ENCODE data around the gene SVOPL.

SVOPL gene

DNA sequence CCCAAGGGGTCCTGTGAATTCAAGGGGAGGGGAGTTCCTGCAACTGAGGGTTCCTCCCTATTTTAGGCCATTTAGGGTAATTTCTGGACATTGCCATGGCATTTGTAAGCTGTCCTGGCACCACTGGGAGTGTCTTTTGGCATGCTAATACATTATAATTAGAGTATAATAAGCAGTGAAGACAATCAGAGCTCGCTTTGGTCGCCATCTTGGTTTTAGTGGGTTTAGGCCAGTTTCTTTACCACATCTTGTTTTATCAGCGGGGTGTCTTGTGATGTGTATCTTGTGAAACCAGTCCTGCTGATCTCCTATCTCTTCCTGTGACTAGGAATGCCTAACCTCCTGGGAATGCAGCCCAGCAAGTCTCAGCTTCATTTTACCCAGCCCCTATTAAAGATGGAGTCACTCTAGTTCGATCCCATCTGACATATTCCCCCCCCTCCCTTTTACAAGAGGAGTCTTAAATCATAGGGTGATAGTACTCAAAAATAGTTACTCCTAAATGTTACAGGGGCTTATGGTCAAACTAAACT, 43.2 kb downstream of the SVOPL start:
- no peak for DNase-seq

DNA sequence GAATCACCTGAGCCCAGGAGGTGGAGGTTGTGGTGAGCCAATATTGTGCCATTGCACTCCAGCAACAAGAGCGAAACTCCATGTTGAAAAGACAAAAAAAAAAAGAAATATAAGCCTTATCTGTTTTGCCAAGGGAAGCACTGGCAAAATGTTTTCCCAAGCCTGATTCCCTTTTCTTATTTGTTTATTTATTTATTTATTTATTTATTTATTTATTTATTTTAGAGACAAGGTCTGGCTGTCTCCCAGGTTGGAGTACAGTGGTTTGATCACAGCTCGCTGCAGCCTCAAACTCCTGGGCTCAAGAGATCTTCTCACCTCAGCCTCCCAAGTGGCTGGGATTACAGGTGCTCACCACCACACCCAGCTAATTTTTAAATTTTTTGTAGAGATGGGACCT, 44.2 kb downstream of the SVOPL start:
- DNase-seq, result no peak

DNA sequence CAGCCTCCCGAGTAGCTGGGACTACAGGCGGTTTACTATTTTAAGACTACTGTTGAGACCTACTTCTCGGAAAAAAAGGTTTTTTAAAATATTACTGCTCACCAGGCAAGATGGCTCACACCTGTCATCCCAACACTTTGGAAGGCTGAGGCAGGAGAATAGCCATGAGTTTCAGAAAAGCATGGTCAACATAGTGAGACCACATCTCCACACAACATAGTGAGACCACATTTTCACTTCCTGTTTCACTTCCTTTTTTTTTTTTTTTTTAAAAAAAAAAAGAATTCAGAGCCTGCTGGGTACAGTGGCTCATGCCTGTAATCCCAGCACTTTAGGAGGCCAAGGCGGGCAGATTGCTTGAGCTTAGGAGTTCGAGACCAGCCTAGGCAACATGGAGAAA, 46.5 kb downstream of the SVOPL start:
- DNase-seq, result no peak

DNA sequence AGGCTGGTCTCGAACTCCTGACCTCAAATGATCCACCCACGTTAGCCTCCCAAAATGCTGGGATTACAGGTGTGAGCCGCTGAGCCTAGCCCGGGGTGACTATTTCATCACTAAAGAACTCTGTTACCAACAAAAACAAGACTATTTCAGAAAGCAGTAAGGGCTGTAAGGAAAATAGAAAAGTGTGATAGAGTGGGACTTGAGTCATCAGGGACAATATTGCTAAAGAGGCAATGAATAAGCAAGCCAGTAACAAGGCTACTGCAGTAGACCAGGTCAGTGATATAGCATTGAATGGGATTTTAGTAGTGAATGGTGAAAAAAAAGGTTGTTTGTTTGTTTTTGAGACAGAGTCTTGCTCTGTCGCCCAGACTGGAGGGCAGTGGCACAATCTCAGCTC, 51.7 kb downstream of the SVOPL start:
- DNase-seq, result no peak

DNA sequence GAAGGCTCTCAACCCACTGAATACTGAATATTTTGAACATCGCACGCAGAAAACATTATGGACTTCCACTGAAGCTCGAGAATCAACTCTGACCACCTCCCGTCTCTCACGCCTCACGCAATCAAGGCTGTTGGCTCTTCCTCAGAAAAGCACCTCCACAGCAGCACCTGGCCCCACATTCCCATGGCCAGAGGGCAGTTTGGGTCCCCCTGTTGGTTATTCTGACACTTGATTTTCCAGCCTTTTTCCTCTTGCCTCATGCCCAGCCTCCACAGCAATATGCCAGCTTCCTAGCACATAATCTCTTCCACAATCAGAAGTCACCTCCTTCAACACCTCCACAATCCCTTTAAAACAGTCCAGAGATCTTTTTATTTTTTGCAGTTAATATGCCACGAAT, 55.9 kb downstream of the SVOPL start:
- no peak for DNase-seq

DNA sequence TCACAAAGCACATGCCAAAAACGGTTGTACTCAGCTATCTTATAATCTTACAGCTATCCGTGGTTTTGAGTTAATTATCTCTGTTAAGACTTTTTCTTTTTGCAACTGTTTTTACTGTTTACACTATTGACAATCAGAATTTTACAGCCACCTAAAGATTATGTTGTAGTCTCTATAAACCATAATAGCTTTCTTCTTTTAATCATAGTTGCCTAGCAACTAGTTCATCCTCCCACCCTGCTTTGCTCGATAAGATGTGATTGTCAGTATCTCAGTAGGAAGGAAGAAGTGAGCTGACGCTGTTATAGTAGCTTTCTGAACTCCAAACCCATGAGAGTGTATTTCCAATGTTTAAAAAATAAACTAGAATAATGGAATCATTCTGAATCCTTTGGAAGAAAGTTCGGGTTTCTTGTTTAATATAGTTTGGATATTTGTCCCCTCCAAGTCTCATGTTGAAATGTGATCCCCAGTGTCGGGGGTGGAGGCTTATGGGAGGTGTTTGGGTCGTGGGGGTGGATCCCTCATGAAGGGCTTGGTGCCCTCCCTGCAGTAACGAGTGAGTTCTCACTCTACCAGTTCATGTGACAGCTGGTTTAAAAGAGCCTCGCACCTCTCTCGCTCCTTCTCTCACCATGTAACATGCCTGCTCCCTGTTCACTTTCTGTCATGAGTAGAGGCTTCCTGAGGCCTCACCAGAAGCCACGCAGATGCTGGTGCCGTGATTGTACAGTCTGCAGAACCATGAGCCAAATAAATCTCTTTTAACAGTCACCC, 68.1 kb downstream of the SVOPL start:
- DNase-seq, result no peak

DNA sequence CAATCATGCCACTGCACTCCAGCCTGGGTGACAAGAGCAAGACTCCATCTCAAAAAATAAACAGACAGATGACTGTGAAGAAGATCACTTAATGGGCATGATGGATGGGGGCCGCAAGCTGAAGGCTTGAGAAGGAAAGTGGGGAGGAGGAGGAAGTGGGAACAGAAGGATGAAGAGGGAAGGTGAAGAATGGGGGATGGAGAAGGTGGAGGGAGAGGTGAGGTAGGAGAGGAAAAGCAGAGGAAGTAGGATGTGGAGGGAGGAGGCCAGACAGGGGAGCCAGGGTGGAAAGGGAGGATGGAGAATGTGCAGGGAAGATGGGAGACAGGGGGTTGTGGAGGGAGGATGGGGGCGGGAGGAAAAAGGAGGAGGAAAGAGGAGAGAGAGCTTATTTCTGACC, 68.8 kb downstream of the SVOPL start:
- no peak for DNase-seq

DNA sequence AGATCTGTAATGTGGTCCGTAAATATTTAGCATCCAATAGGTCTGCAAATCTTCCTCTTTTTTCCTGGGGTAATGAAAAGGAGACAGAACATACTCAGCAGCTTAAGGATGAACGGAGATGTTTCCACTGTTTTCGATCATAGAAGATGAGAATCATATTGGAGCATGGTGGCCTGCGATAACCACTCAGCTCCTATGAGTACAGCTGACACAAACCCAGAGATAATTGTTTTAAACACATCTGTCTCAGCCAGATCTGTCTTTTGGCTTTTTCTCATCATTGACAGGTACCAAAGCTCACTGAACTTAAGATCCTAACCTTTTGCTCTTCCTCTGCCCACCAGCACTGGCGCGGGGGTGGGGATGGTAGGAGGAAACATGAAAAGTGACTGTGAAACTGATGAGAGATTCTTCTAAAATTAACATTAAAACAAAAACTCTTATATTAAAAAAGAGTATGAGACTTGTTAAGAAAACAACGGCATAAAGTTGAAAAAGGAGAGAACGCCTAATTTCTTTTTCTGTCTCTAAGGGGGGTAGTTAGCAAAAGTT, 71.0 kb downstream of the SVOPL start:
- DNase-seq, result no peak

DNA sequence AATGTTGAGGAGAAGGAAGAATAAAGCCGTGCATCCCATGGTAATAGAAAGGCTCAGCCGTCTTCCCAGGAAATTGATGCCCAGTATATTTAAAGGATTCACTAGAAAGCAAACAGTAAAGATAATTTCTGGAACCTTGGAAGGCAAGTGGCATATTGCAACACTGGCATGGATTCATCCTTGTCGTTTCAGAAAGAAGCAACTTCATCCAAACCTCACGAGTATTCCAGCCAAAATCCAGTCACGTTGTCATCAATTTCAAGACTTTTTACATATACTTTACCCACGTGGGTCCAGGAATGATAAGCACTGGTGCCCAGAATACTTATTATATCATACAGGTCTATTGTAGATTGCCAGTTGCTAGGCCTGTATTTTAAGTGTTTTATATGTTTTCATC, 73.8 kb downstream of the SVOPL start:
- DNase-seq, result no peak

DNA sequence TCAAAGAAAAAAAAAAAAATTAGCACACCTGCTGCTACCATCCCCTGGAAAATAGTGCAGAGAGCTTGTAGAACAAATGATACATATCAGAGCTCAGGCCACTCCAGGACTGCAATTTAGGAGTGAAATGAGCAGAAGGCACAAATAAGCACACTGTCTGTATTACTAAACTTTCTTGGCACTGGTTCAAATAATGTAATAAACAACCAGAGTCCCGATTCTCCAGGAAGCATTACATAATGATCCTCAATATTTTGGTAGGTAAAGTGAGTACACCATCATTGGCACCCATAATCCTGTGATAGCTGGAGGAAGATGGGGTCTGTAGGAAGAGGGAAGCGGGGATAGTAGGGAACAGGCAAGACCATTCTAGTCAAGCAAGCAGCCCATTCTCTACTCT, 74.3 kb downstream of the SVOPL start:
- DNase-seq, result no peak

DNA sequence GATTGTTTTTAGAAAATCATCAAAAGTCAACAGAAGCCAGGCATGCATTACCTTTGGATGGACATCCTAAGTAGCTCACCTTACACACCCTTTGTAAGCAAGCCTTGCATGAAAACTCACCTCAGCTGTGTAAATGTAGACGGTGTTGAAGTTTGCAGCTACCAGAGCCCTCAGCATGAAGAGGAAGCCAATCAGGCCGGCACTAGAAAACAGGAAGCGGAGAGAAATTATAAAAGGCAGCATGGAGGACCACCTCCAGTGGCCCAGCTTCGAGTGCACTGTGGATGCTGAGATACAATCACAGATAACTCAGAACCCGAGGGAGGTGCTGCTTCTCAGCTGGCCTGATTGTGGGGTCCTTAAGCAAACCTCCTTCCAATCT, 75.3 kb downstream of the SVOPL start:
- no peak for DNase-seq

DNA sequence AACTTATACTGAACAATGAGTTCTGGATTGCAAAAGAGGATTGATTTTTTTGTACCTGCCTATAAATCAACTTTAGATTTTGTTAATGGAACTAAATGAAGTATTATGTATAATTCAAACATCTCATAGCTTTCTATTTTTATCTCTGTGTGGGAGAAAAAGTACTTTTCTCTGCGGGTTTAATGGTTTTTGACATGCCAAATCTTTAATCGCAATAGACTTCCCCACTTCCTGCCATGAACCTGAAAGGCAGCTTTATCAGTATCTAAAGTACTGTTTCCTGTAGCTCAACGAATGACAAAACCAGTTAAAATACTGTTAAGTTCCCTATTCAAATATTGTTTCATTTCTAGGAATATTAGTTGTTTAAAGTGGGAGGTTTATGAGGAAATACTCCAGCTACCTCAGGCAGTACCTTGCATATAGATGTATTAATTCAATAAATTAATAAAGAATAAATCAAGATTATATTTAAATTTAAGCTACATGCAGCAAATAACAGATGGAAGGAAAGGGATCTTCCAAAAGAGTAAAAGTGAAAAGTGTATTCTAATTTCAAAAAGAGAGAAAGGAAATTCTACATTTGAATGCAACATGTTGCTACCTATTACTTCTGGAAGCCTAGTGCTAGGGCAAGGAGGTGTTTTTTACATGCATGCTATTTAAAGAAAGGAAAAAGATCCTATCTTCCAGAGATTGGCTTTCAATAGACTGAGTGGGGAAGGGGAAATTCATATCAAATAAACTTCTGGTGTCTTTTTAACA, 75.9 kb downstream of the SVOPL start:
- peak; percentile 24 for DNase-seq

DNA sequence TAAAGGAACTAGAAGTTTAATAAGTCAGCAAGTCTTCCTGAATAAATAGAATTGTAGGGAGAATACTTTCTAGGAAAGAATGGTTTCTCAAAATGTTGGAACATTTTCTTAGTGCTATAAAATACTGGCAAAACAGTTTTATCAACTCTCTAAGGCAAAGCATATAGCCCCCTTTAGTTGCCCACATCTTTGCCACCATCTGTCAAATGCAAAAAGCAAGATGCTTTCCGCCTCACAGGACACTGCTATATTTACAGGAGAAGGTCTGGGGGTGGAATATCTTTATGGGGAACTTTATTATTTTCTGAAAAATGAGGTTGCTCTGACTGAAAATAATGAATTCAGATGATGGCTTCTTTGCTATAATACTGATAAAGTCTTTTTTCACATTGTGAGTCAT, 78.3 kb downstream of the SVOPL start:
- DNase-seq, result no peak

DNA sequence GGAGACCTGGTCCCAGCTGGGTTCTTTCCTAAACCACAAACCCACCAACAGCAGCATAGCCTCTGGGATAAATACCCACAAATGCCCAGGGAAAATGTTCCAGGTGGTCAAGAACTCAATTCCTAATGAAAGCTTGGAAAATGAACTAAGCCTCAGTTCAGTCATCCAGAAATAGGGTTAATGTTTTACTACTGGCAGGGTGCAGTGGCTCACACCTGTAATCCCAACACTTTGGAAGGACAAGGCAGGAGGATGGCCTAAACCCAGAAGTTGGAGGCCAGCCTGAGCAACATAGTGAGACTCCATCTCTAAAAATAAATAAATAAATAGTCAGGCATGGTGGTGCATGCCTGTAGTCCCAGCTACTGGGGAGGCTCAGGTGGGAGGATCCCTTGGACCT, 82.2 kb downstream of the SVOPL start:
- no peak for DNase-seq

DNA sequence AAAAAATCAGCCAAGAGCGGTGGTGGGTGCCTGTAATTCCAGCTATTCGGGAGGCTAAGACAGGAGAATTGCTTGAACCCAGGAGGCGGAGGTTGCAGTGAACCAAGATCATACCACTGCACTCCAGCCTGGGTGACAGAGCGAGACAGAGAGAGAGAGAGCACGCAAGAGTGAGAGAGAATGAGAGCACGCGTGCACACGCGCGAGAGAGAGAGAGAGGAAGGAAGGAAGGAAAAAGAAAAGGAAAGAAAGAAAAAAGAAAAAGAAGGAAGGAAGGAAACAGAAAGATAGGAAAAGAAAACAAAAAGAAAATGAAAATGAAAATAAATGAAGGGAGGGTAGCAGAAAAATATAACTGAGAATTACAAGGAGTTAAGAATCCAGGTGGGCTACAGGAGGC, 82.7 kb downstream of the SVOPL start:
- no peak for DNase-seq

DNA sequence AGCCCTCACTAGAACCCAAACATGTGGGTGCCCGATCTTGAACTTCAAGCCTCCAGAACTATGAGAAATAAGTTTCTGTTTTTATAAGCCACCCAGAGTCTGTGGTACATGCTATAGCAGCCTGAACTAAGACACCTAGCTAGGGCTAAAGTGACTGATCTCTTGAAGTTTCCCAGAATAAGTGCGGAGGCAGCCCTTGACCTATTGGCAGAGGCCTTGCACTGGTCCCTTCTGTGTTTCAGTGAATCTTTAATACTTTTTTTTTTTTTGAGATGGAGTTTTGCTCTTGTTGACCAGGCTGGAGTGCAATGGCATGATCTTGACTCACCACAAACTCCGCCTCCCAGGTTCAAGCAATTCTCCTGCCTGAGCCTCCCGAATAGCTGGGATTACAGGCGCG, 85.1 kb downstream of the SVOPL start:
- no peak for DNase-seq

DNA sequence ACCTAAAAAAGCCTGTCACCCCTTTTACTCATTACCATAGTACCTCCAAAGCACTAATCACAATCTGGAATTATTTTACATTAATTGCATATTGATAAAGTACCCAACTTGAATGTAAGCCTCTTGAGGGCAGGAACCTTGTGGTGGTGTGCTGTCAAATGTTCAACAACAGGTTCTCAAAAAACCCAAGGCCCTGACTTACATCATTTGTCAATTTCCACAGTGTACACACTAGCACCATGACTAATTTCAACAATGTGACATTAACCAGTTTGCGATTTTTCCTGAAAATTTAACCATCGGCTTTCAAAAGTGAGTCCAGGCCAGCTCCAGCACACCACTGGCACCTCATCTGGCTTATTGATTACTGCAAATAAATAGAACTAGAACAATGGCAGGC, 87.5 kb downstream of the SVOPL start:
- DNase-seq, result no peak

DNA sequence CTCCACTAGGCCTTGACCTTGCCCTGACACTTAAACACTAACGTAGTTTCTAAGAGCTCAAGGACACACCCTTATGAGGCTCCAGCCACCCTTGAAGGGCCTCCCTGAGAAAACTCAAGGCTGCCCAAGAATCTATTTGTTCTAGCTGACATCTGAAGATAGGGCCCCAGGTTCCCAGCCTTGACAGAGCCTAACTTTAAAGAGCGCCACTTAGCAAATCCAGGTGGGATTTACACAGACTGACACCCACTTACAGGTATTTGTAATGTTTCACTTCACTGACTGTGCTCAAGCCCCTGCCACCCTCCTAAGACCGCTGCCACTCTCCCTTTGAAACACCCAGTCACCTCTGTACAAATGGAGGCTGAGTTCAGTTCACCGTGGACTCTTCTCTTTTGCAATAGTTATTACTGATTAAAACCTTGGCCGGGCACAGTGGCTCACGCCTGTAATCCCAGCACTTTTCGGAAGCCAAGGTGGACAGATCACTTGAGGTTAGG, 90.4 kb downstream of the SVOPL start:
- DNase-seq, result no peak

DNA sequence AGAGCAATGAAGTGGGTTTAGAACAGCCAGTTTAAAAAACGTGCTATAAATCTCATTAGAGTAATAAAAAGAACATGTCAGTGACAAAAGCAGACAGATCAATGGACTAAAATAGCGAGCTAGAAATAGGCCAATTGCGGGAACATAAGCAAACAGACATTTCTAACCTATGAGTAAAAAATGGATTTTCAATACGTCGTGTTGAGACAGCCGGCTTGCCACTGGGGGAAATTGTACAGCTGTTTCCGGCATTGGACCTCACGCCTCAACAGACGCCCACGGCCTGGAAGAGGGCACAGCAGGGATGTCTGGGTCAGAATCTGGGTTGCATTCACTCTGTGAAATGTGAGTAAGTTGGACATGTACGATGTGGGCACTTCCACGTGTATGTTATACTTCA, 92.9 kb downstream of the SVOPL start:
- no peak for DNase-seq

DNA sequence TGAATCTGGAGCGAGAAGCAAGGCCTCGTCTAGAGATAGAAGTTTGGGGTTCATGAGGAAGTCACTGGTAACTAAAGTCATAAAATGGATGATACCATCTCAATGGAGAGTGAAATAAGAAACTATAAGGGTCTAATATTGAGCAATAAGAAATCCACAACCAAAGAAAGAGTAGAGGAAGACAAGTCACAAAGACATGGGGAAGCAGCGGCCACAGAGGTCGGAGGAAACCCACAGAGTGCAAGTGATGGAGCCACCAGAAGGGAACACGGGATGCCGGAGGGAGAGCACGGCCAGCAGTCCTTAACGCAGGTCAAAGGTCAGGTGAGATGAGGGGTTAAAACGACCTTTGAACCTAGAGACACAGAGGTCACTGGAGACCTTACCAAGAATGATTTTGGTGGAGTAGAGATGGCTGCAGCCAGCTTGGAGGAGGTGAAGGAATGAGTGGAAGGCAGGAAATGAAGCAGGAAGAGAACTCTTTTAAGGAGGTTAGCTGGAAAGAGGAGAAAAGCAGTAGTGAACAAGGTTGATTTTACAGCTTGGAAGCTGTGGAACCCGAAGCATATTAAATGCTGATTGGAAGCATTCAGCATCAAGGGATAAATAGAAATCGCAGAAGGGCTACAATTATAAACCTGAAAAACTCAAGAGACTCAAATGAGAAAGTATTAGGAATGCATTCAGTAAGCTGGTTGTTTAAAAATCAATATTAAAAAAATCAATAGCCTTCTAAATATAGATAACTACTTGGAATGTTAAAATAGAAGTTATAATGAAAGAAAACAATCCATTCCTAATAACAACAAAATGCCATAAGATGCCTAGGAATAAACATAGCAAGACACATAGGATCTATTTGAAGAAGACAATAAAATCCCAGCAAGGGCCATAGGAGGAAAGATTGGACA, 93.7 kb downstream of the SVOPL start:
- DNase-seq, result no peak

DNA sequence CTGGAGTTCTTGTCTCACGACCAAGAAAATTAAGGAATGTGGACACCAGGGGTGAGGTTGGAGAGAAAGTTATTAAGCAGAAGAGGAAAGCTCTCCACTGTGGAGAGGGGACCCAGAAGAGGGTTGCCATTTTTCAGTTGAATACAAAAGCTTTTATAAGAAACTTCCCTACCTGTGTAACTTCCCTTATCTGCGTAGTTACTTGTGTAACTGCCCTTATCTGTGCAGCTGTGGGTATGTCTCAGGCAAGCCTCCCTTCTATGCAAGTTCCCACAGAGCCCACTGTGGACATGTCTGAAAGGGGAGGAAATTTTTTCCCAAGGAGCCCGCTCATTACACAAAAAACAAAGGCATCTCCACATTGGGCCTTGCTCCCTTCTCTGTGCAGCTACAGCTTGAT, 94.9 kb downstream of the SVOPL start:
- no peak for DNase-seq

DNA sequence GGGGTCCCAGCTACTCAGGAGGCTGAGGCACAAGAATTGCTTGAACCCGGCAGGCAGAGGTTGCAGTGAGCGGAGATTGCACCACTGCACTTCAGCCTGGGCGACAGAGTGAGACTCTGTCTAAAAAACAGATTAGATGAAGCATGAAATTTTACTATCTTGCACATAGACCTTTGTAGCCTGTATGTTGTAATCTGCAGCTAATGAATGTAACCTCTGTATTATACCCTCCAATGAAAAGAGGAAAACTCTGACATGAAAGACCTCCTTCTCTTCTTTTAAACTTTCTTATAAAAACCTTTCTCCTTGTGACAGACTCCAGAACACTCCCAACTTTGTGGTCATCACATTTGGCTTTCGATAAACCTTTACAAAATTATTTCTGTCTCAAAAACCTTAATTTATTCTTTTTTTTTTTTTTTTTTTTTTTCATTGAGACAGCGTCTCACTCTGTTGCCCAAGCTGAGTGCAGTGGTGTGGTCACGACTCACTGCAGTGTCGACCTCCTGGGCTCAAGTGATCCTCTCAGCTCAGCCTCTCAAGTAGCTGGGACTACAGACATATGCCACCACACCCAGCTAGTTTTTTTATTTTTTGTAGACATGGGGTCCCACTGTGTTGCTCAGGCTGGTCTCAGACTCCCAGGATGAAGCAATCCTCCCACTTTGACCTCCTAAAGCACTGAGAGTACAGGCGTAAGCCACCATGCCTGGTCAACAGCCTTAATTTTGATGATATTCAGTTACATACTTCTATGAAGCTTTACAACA, 97.4 kb downstream of the SVOPL start:
- no peak for DNase-seq
